Measurements from ENCODE around the gene MAD1L1.

The MAD1L1 gene

DNA sequence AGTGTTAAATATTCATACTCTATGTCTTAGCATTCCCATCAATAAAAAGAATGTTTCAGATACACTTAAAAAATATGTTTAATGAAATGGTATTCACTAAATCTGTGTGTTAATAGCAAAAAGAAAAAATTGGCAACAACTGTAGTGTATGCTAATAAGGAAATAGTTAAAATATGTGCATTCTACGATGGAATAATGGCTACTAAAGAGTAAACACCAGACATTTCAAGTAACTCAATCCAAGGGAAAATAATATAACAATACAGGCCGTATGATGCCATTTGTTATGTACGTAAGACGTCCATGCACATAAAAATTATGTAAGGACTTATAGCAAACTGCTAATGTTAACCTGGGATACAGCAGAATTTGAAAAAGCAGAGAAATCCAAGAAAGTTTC lies 46.6 kb downstream of the MAD1L1 start:
- Histone ChIP-seq H3K27ac (ENCODE audit: low read depth, low read length) (no peak overlapping the region), H3K4me2 (ENCODE audit: low read length) (no peak overlapping the region), H3K27me3 (ENCODE audit: control insufficient read depth, low read length) (no peaks in the 10 kb centered on the region), H3K9me3 (ENCODE audit: control insufficient read depth, insufficient read depth, low read length) (no peaks in the 10 kb centered on the region), H4K20me1 (ENCODE audit: control insufficient read depth, insufficient read depth, low read depth, low read length) (0 out of 2 replicates have a peak, but pooled peaks cover 2% of the 10 kb centered on the region), H3K79me2 (ENCODE audit: control insufficient read depth, low read length) (peaks cover 30% of the 10 kb centered on the region), H3K4me1 (ENCODE audit: control insufficient read depth, low read length) (no peaks in the 10 kb centered on the region), H3F3A (ENCODE audit: control insufficient read depth, insufficient read depth) (no peaks in the 10 kb centered on the region), H3K9me2 (replicated peaks; ENCODE audit: control insufficient read depth, low read length) (no peaks in the 10 kb centered on the region), H3K36me3 (ENCODE audit: control insufficient read depth, low read length) (peaks cover 56% of the 10 kb centered on the region), H3K4me3 (ENCODE audit: low read length) (no peak overlapping the region)
- TF ChIP-seq, protein P1, sequence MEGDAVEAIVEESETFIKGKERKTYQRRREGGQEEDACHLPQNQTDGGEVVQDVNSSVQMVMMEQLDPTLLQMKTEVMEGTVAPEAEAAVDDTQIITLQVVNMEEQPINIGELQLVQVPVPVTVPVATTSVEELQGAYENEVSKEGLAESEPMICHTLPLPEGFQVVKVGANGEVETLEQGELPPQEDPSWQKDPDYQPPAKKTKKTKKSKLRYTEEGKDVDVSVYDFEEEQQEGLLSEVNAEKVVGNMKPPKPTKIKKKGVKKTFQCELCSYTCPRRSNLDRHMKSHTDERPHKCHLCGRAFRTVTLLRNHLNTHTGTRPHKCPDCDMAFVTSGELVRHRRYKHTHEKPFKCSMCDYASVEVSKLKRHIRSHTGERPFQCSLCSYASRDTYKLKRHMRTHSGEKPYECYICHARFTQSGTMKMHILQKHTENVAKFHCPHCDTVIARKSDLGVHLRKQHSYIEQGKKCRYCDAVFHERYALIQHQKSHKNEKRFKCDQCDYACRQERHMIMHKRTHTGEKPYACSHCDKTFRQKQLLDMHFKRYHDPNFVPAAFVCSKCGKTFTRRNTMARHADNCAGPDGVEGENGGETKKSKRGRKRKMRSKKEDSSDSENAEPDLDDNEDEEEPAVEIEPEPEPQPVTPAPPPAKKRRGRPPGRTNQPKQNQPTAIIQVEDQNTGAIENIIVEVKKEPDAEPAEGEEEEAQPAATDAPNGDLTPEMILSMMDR (IDR thresholded peaks at IDR 0.05; ENCODE audit: low read depth, low read length, poor library complexity, severe bottlenecking), result no peak
- no peak for TF ChIP-seq EZH2phosphoT487 (IDR thresholded peaks at IDR 0.05; ENCODE audit: borderline replicate concordance, low read length)

DNA sequence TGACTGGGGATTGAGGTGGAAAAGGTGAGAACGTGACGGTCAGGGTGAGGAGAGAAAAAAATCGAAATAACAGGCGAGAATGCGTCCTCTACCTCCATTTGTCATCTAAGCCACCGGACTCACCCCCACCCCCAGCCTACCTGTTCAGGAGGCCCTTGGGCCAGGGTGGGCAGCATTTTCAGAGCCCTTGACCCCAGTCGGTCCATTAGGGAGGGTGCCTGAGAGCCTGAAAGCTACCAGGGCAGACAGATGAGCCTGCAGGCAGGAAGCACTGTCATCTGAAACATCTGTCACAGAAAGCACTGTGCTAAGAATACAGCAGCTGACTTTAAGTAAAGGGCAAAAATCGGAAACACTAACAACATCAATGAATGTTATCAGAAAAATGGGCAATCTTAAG lies 47.0 kb downstream of the MAD1L1 start:
- Histone ChIP-seq H3K4me2 (ENCODE audit: low read length) (no peak overlapping the region), H3K36me3 (ENCODE audit: control insufficient read depth, low read length) (peaks cover 52% of the 10 kb centered on the region), H3K9me2 (replicated peaks; ENCODE audit: control insufficient read depth, low read length) (no peaks in the 10 kb centered on the region), H3F3A (ENCODE audit: control insufficient read depth, insufficient read depth) (no peaks in the 10 kb centered on the region), H3K4me3 (ENCODE audit: low read length) (no peak overlapping the region), H3K4me1 (ENCODE audit: control insufficient read depth, low read length) (no peaks in the 10 kb centered on the region), H4K20me1 (ENCODE audit: control insufficient read depth, insufficient read depth, low read depth, low read length) (0 out of 2 replicates have a peak, but pooled peaks cover 3% of the 10 kb centered on the region), H3K9me3 (ENCODE audit: control insufficient read depth, insufficient read depth, low read length) (no peaks in the 10 kb centered on the region), H3K27ac (ENCODE audit: low read depth, low read length) (no peak overlapping the region), H3K79me2 (ENCODE audit: control insufficient read depth, low read length) (peaks cover 30% of the 10 kb centered on the region), H3K27me3 (ENCODE audit: control insufficient read depth, low read length) (no peaks in the 10 kb centered on the region)
- no peak for TF ChIP-seq EZH2phosphoT487 (IDR thresholded peaks at IDR 0.05; ENCODE audit: borderline replicate concordance, low read length)
- TF ChIP-seq, protein P1 (IDR thresholded peaks at IDR 0.05; ENCODE audit: low read depth, low read length, poor library complexity, severe bottlenecking), result no peak

DNA sequence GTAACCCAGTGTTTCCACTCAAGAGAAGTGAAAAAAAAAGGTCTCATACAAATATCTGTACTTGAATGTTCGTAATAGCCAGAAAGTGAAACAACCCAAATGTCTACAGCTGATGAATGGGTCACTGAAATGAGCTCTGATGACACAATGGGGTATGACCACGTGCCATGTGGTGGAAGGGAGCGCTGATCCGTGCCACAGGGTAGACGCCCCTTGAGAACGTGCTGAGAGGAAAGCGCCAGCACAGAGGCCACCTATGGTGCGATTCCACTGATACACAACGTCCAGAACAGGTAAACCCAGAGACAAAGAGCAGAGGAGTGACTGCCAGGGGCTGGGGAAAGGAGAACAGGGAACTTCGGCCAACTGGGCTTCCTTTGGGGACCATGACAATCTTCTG lies 50.3 kb downstream of the MAD1L1 start:
- H3K4me1 ChIP-seq (ENCODE audit: control insufficient read depth, low read length), result no peaks in the 10 kb centered on the region
- no peak overlapping the region for H3K4me2 ChIP-seq (ENCODE audit: low read length)
- no peaks in the 10 kb centered on the region for H3K9me2 ChIP-seq (replicated peaks; ENCODE audit: control insufficient read depth, low read length)
- H3K27me3 ChIP-seq (ENCODE audit: control insufficient read depth, low read length), result no peaks in the 10 kb centered on the region
- no peak overlapping the region for H3K4me3 ChIP-seq (ENCODE audit: low read length)
- TF ChIP-seq, protein P1 (IDR thresholded peaks at IDR 0.05; ENCODE audit: low read depth, low read length, poor library complexity, severe bottlenecking), result no peak
- TF ChIP-seq EZH2phosphoT487 (IDR thresholded peaks at IDR 0.05; ENCODE audit: borderline replicate concordance, low read length), result no peak
- H3K27ac ChIP-seq (ENCODE audit: low read depth, low read length), result no peak overlapping the region
- H3K36me3 ChIP-seq (ENCODE audit: control insufficient read depth, low read length), result peaks cover 35% of the 10 kb centered on the region
- peaks cover 3% of the 10 kb centered on the region for H3K79me2 ChIP-seq (ENCODE audit: control insufficient read depth, low read length)
- H3F3A ChIP-seq (ENCODE audit: control insufficient read depth, insufficient read depth), result no peaks in the 10 kb centered on the region
- H4K20me1 ChIP-seq (ENCODE audit: control insufficient read depth, insufficient read depth, low read depth, low read length), result 0 out of 2 replicates have a peak, but pooled peaks cover 3% of the 10 kb centered on the region
- H3K9me3 ChIP-seq (ENCODE audit: control insufficient read depth, insufficient read depth, low read length), result no peaks in the 10 kb centered on the region
